H9 (cell line): ENCODE data around the gene MORN3. TPM values are rescaled to one million over a fixed set of nuclear protein-coding genes. Genes with fewer than 3 reads are reported as not detected.

Experiments used
- DNase-seq: peaks from one replicate; pipeline ENCODE4 v3.0.0-alpha.2; 2017
- H2AFZ ChIP-seq: one replicate; pipeline ENCODE4 v1.6.1; 2013; ENCODE audit warnings: mild to moderate bottlenecking, low read length, control low read depth, moderate library complexity
- H2AK5ac ChIP-seq: 2 replicates; pipeline ENCODE4 v1.6.1; 2013; ENCODE audit warnings: low read length, control low read depth, mixed read lengths; ENCODE audit not compliant: insufficient read length
- H2BK120ac ChIP-seq: one replicate; pipeline ENCODE4 v1.6.1; 2013; ENCODE audit warnings: low read depth, mild to moderate bottlenecking, low read length, control low read depth, inconsistent platforms; ENCODE audit not compliant: poor library complexity, severe bottlenecking
- H2BK12ac ChIP-seq: 2 replicates; pipeline ENCODE4 v1.6.1; 2013; ENCODE audit warnings: low read length, control low read depth, mixed read lengths, low read depth; ENCODE audit not compliant: insufficient read length
- H2BK15ac ChIP-seq: 2 replicates; pipeline ENCODE4 v1.6.1; 2013; ENCODE audit warnings: low read depth, low read length, control low read depth
- H2BK20ac ChIP-seq: one replicate; pipeline ENCODE4 v1.6.1; 2013; ENCODE audit warnings: low read depth, mild to moderate bottlenecking, low read length, control low read depth, inconsistent platforms; ENCODE audit not compliant: poor library complexity, severe bottlenecking
- H2BK5ac ChIP-seq: 2 replicates; pipeline ENCODE4 v1.6.1; 2013; ENCODE audit warnings: low read length, control low read depth, mixed read lengths; ENCODE audit not compliant: insufficient read length
- H3K14ac ChIP-seq: 2 replicates; pipeline ENCODE4 v1.6.1; 2013; ENCODE audit warnings: low read length, control low read depth; ENCODE audit not compliant: insufficient read depth
- H3K18ac ChIP-seq: 2 replicates; pipeline ENCODE4 v1.6.1; 2013; ENCODE audit warnings: low read depth, mild to moderate bottlenecking, mixed read lengths, low read length, control low read depth; ENCODE audit not compliant: insufficient read length
- H3K23ac ChIP-seq: 2 replicates; pipeline ENCODE4 v1.6.1; 2013; ENCODE audit warnings: low read length, control low read depth, mixed read lengths, low read depth; ENCODE audit not compliant: insufficient read length
- H3K23me2 ChIP-seq: 2 replicates; pipeline ENCODE4 v1.6.1; 2013; ENCODE audit warnings: low read depth, mild to moderate bottlenecking, mixed read lengths, low read length, control low read depth; ENCODE audit not compliant: insufficient read length, poor library complexity, severe bottlenecking
- H3K27ac ChIP-seq: 2 replicates; pipeline ENCODE4 v1.5.1; 2013; ENCODE audit warnings: low read length, control low read depth, mixed read lengths, low read depth; ENCODE audit not compliant: insufficient read length
- H3K27me3 ChIP-seq: 2 replicates; pipeline ENCODE4 v1.6.1; 2013; ENCODE audit warnings: low read length, control low read depth, inconsistent platforms; ENCODE audit not compliant: insufficient read depth
- H3K4ac ChIP-seq: 2 replicates; pipeline ENCODE4 v1.6.1; 2013; ENCODE audit warnings: low read depth, mild to moderate bottlenecking, control low read depth, inconsistent platforms, low read length, moderate library complexity
- H3K4me1 ChIP-seq: 2 replicates; pipeline ENCODE4 v1.6.1; 2013; ENCODE audit warnings: low read length, control low read depth, inconsistent platforms; ENCODE audit not compliant: insufficient read depth
- H3K4me2 ChIP-seq: 2 replicates; pipeline ENCODE4 v1.6.1; 2013; ENCODE audit warnings: low read length, control low read depth, mixed read lengths; ENCODE audit not compliant: insufficient read length, insufficient read depth
- H3K56ac ChIP-seq: 2 replicates; pipeline ENCODE4 v1.6.1; 2013; ENCODE audit warnings: low read depth, mild to moderate bottlenecking, mixed read lengths, low read length, control low read depth; ENCODE audit not compliant: insufficient read length
- H3K79me1 ChIP-seq: 2 replicates; pipeline ENCODE4 v1.6.1; 2013; ENCODE audit warnings: low read depth, mild to moderate bottlenecking, moderate library complexity, low read length, control low read depth, inconsistent platforms; ENCODE audit not compliant: insufficient read depth, poor library complexity, severe bottlenecking
- H3K79me2 ChIP-seq: 2 replicates; pipeline ENCODE4 v1.6.1; 2013; ENCODE audit warnings: low read length, control low read depth, inconsistent platforms; ENCODE audit not compliant: insufficient read depth
- H3K9ac ChIP-seq: 2 replicates; pipeline ENCODE4 v1.6.1; 2013; ENCODE audit warnings: low read length, control low read depth, mixed read lengths; ENCODE audit not compliant: insufficient read length; ENCODE audit errors: extremely low read depth
- H3K9me3 ChIP-seq: one replicate; pipeline ENCODE4 v1.6.1; 2013; ENCODE audit warnings: low read depth, low read length, inconsistent platforms; ENCODE audit not compliant: control insufficient read depth
- H3T11ph ChIP-seq: one replicate; pipeline ENCODE4 v1.6.1; 2013; ENCODE audit warnings: mild to moderate bottlenecking, low read length, control low read depth, inconsistent platforms
- H4K20me1 ChIP-seq: one replicate; pipeline ENCODE4 v1.6.1; 2013; ENCODE audit not compliant: control insufficient read depth, insufficient read length, insufficient read depth
- H4K5ac ChIP-seq: 2 replicates; pipeline ENCODE4 v1.6.1; 2013; ENCODE audit warnings: low read depth, mild to moderate bottlenecking, mixed read lengths, low read length, control low read depth; ENCODE audit not compliant: insufficient read length
- H4K8ac ChIP-seq: replicated peaks from 2 replicates; pipeline ENCODE4 v1.6.1; 2013; ENCODE audit warnings: low read length, control low read depth, mixed read lengths, low read depth; ENCODE audit not compliant: insufficient read length
- H4K91ac ChIP-seq: 2 replicates; pipeline ENCODE4 v1.6.1; 2013; ENCODE audit warnings: low read depth, mild to moderate bottlenecking, moderate library complexity, mixed read lengths, low read length, control low read depth; ENCODE audit not compliant: insufficient read length
- H3K27ac Mint-ChIP-seq, 3 experiments: 2 replicates in 2 of 3; 3 replicates in 1 of 3; pipeline ENCODE4 v1.8.0; 2020 to 2021; ENCODE audit warnings: mixed read lengths in 3 of 3, mild to moderate bottlenecking in 1 of 3, moderate library complexity in 1 of 3
- H3K27me3 Mint-ChIP-seq: 2 replicates; pipeline ENCODE4 v1.8.0; 2021; ENCODE audit warnings: low read depth, mild to moderate bottlenecking, moderate library complexity, mixed read lengths
- H3K36me3 Mint-ChIP-seq, 3 experiments: 2 replicates in 2 of 3; 3 replicates in 1 of 3; pipeline ENCODE4 v1.8.0; 2020 to 2021; ENCODE audit warnings: low read depth in 3 of 3, mixed read lengths in 3 of 3; ENCODE audit not compliant: insufficient read depth in 1 of 3
- H3K4me1 Mint-ChIP-seq, 2 experiments: 2 replicates each; pipeline ENCODE4 v1.8.0; 2020; ENCODE audit warnings: mixed read lengths in 2 of 2
- H3K4me3 Mint-ChIP-seq, 2 experiments: 2 replicates in 1 of 2; 3 replicates in 1 of 2; pipeline ENCODE4 v1.8.0; 2020 to 2021; ENCODE audit warnings: mild to moderate bottlenecking in 2 of 2, mixed read lengths in 2 of 2, moderate library complexity in 1 of 2
- H3K9me3 Mint-ChIP-seq, 2 experiments: 2 replicates in 1 of 2; 3 replicates in 1 of 2; pipeline ENCODE4 v1.8.0; 2020; ENCODE audit warnings: mild to moderate bottlenecking in 2 of 2, mixed read lengths in 2 of 2, moderate library complexity in 1 of 2
- CTCF ChIP-seq: fragments of 200-600 bp; sonication (generic); conservative IDR thresholded peaks from 3 replicates; pipeline ENCODE4 v1.8.0; 2021; ENCODE audit warnings: antibody characterized with exemption, mild to moderate bottlenecking
- WGBS: extraction: QIAGEN DNeasy Blood & Tissue Kit; methylation state at CpG from one replicate; pipeline ENCODE4 v1.1.7; 2013; ENCODE audit warnings: missing lambda C conversion rate, low lambda C conversion rate, mixed read lengths; ENCODE audit not compliant: insufficient read length; ENCODE audit errors: extremely low coverage; 5-methylcytosine and 5-hydroxymethylcytosine counted together
- total RNA-seq: library from RNA; stranded (reverse); gene quantifications from 2 replicates; pipeline ENCODE4 v1.2.1, GENCODE V29; 2021

The MORN3 gene
- total RNA-seq, 1 experiment from 2014 or later: 0.37 TPM

GRCh38 chr12:121689430-121689829 is 20.0 kb upstream of the MORN3 start:
- H2BK15ac ChIP-seq: no peak overlapping the region
- H2AK5ac ChIP-seq: no peak overlapping the region
- H2BK12ac ChIP-seq: no peak overlapping the region
- no peaks in the 10 kb centered on the region for H3K9me3 ChIP-seq
- Mint-ChIP-seq H3K27ac (no peak overlapping the region), H3K9me3 (no peaks in the 10 kb centered on the region), H3K27me3 (no peaks in the 10 kb centered on the region), H3K4me1 (peaks cover 6 to 9% of the 10 kb centered on the region in 2 experiments), H3K36me3 (no peaks in the 10 kb centered on the region), H3K4me3 (no peak overlapping the region)
- H3K23me2 ChIP-seq: no peaks in the 10 kb centered on the region
- no peak overlapping the region for H3K14ac ChIP-seq
- no peak overlapping the region for H2BK5ac ChIP-seq
- H2BK20ac ChIP-seq: no peak overlapping the region
- no peaks in the 10 kb centered on the region for H3K27me3 ChIP-seq
- no peak overlapping the region for H3K56ac ChIP-seq
- H3T11ph ChIP-seq: no peak overlapping the region
- DNase-seq: no peak
- H3K23ac ChIP-seq: no peak overlapping the region
- H3K79me1 ChIP-seq: no peaks in the 10 kb centered on the region
- no peak overlapping the region for H3K27ac ChIP-seq
- no peak overlapping the region for H4K5ac ChIP-seq
- no peak overlapping the region for H4K8ac ChIP-seq
- H3K18ac ChIP-seq: no peak overlapping the region
- H4K91ac ChIP-seq: no peak overlapping the region
- H3K4me1 ChIP-seq: no peaks in the 10 kb centered on the region; the same call in 1 of the 2 replicates
- no peaks in the 10 kb centered on the region for H4K20me1 ChIP-seq
- H3K9ac ChIP-seq: no peak overlapping the region
- no peak overlapping the region for H3K4me2 ChIP-seq
- H3K79me2 ChIP-seq: no peaks in the 10 kb centered on the region
- no peak overlapping the region for H2BK120ac ChIP-seq
- no peak overlapping the region for H3K4ac ChIP-seq
- no peak for TF ChIP-seq CTCF
- no peak overlapping the region for H2AFZ ChIP-seq
- no CpG with 5 or more reads among the region's 2 CpGs for WGBS
